Panc1 (cell line): ENCODE data around the gene ZNF586.

Source experiments
- CTCF ChIP-seq: fragments of 450-650 bp; IDR thresholded peaks from 2 replicates; pipeline ENCODE4 v1.5.1; 2017; ENCODE audit warnings: mild to moderate bottlenecking
- POLR2AphosphoS5 ChIP-seq: IDR thresholded peaks from 2 replicates; pipeline ENCODE4 v1.6.1; 2012; ENCODE audit warnings: mild to moderate bottlenecking, low read depth, low read length, moderate library complexity
- REST ChIP-seq, 2 experiments: IDR thresholded peaks; 2 replicates each; pipeline ENCODE4 v1.6.1; 2011 to 2012; ENCODE audit warnings: low read depth in 2 of 2, control low read depth in 1 of 2, low read length in 1 of 2, mild to moderate bottlenecking in 1 of 2, moderate library complexity in 1 of 2; ENCODE audit not compliant: insufficient read depth in 1 of 2
- SIN3A ChIP-seq: IDR thresholded peaks from 2 replicates; pipeline ENCODE4 v1.6.1; 2012; ENCODE audit warnings: low read depth, mild to moderate bottlenecking, low read length, moderate library complexity, borderline replicate concordance; ENCODE audit not compliant: insufficient read depth
- TCF7L2 ChIP-seq: IDR thresholded peaks from 2 replicates; pipeline ENCODE4 v1.6.1; 2011; ENCODE audit warnings: mild to moderate bottlenecking, low read depth, low read length, inconsistent platforms

DNA sequence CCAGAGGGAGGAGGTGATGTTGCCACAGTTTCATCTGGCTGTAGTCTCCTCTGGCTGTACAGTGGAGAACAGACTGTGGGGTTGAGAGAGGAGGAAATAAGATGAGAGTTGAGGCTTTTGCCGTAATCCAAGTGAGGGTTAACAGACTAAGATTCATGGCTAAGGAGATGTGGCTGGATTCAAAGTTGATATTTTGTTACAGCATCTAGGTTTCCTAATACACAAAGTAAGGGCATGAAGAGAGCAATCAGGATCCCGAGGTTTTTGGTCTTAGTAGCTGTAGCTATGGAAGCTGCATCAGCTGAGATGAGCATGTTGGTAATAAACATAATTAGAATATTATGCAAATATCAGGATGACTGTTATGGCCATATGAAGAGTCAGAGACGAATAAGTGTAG lies 21.4 kb upstream of the ZNF586 start:
- no peak for TF ChIP-seq TCF7L2
- no peak for TF ChIP-seq POLR2AphosphoS5
- TF ChIP-seq CTCF, result no peak
- no peak for TF ChIP-seq REST (IDR thresholded peaks at IDR 0.05; ENCODE audit: insufficient read depth in 1 of 2, low read depth in 2 of 2, low read length in 1 of 2)
- no peak for TF ChIP-seq SIN3A
